ENCODE results near the gene LSM14A.

LSM14A gene

GRCh38 chr19:34186205-34186604 is 13.9 kb downstream of the LSM14A start:
- CTCF ChIA-PET = interaction anchor here (1.7 kb wide), 1 partner anchor 41 kb away, joined by 5 read pairs; no protein-coding TSS in a partner anchor
- no peak for TF ChIP-seq CTCF (IDR thresholded peaks at IDR 0.05; ENCODE audit: insufficient read depth, low read length, missing control alignments)
- no peak overlapping the region for H3K4me3 ChIP-seq (ENCODE audit: low read depth, low read length)
- DNase-seq (ENCODE audit: low read depth, low spot score) = no peak
- POLR2A ChIA-PET = interaction anchor here (1.5 kb wide), 1 partner anchor 13 kb away, joined by 3 read pairs; no protein-coding TSS in a partner anchor

- ChIA-PET POLR2A (no interaction called here), CTCF (interaction anchor here (0.7 to 1.5 kb wide), 3 partner anchors 32 to 43 kb away, joined by 4 read pairs; no protein-coding TSS in a partner anchor)
- DNase-seq (ENCODE audit: low read depth, low spot score) = no peak
- no peak overlapping the region for H3K4me3 ChIP-seq (ENCODE audit: low read depth, low read length)
- no peak for TF ChIP-seq CTCF (IDR thresholded peaks at IDR 0.05; ENCODE audit: insufficient read depth, low read length, missing control alignments)
These were observed 14.7 kb downstream of the LSM14A start for GRCh38 chr19:34187011-34187410.

- H3K4me3 ChIP-seq (ENCODE audit: low read depth, low read length) = no peak overlapping the region
- no peak for TF ChIP-seq CTCF (IDR thresholded peaks at IDR 0.05; ENCODE audit: insufficient read depth, low read length, missing control alignments)
- no peak for DNase-seq (ENCODE audit: low read depth, low spot score)
- ChIA-PET CTCF (interaction anchor here (1.2 to 1.5 kb wide), 4 partner anchors 8 to 43 kb away, joined by 3 to 4 read pairs (median 4); no protein-coding TSS in a partner anchor), POLR2A (no interaction called here)
These were observed 16.1 kb downstream of the LSM14A start for GRCh38 chr19:34188408-34188807.

GRCh38 chr19:34189199-34189916 is 17.1 kb downstream of the LSM14A start:
- H3K4me3 ChIP-seq (ENCODE audit: low read depth, low read length) = no peak overlapping the region
- CTCF ChIA-PET = interaction anchor here (0.8 to 1.3 kb wide), 3 partner anchors 9 to 13 kb away, joined by 3 read pairs; no protein-coding TSS in a partner anchor
- POLR2A ChIA-PET = no interaction called here
- DNase-seq (ENCODE audit: low read depth, low spot score) = no peak
- TF ChIP-seq CTCF (IDR thresholded peaks at IDR 0.05; ENCODE audit: insufficient read depth, low read length, missing control alignments) = no peak

GRCh38 chr19:34189917-34190425 is 17.7 kb downstream of the LSM14A start:
- CTCF ChIA-PET = interaction anchor here (0.8 to 1.2 kb wide), 2 partner anchors 12 to 13 kb away, joined by 3 read pairs; no protein-coding TSS in a partner anchor
- TF ChIP-seq CTCF (IDR thresholded peaks at IDR 0.05; ENCODE audit: insufficient read depth, low read length, missing control alignments) = no peak
- no peak for DNase-seq (ENCODE audit: low read depth, low spot score)
- H3K4me3 ChIP-seq (ENCODE audit: low read depth, low read length) = no peak overlapping the region
- POLR2A ChIA-PET = no interaction called here

GRCh38 chr19:34191355-34191962 is 19.2 kb downstream of the LSM14A start:
- TF ChIP-seq CTCF (IDR thresholded peaks at IDR 0.05; ENCODE audit: insufficient read depth, low read length, missing control alignments) = no peak
- DNase-seq (ENCODE audit: low read depth, low spot score) = no peak
- ChIA-PET CTCF (no interaction called here), POLR2A (no interaction called here)
- H3K4me3 ChIP-seq (ENCODE audit: low read depth, low read length) = no peak overlapping the region
